NB4 (cell line): ENCODE measurements around the gene CD3E.

Experiments
- MYC ChIP-seq: IDR thresholded peaks from 2 replicates; pipeline ENCODE4 v1.6.1; 2011; ENCODE audit warnings: low read depth, low read length
- POLR2A ChIP-seq: IDR thresholded peaks from 2 replicates; pipeline ENCODE4 v1.6.1; 2011; ENCODE audit warnings: mild to moderate bottlenecking; ENCODE audit not compliant: insufficient read length; ENCODE audit errors: extremely low read depth
- TF ChIP-seq, protein P1 (sequence below): IDR thresholded peaks from 2 replicates; pipeline ENCODE4 v1.6.1; 2011; ENCODE audit warnings: low read depth, low read length
- TF ChIP-seq, protein P2 (sequence below): IDR thresholded peaks from one replicate; pipeline ENCODE4 v1.5.1; 2012; ENCODE audit warnings: low read depth, low read length

DNA sequence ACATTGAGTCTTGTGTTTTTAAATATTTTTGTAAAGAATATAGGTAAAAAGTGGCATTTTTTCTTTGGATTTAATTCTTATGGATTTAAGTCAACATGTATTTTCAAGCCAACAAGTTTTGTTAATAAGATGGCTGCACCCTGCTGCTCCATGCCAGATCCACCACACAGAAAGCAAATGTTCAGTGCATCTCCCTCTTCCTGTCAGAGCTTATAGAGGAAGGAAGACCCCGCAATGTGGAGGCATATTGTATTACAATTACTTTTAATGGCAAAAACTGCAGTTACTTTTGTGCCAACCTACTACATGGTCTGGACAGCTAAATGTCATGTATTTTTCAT is 333 bp upstream of the CD3E start:
- TF ChIP-seq MYC (no peak), POLR2A (no peak)
- TF ChIP-seq, protein P1, sequence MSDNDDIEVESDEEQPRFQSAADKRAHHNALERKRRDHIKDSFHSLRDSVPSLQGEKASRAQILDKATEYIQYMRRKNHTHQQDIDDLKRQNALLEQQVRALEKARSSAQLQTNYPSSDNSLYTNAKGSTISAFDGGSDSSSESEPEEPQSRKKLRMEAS = no peak
- TF ChIP-seq, protein P2, sequence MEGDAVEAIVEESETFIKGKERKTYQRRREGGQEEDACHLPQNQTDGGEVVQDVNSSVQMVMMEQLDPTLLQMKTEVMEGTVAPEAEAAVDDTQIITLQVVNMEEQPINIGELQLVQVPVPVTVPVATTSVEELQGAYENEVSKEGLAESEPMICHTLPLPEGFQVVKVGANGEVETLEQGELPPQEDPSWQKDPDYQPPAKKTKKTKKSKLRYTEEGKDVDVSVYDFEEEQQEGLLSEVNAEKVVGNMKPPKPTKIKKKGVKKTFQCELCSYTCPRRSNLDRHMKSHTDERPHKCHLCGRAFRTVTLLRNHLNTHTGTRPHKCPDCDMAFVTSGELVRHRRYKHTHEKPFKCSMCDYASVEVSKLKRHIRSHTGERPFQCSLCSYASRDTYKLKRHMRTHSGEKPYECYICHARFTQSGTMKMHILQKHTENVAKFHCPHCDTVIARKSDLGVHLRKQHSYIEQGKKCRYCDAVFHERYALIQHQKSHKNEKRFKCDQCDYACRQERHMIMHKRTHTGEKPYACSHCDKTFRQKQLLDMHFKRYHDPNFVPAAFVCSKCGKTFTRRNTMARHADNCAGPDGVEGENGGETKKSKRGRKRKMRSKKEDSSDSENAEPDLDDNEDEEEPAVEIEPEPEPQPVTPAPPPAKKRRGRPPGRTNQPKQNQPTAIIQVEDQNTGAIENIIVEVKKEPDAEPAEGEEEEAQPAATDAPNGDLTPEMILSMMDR = no peak
